ENCODE measurements around the gene RRM2.
"Not testable (repeated sequence)": the region's sequence is repeated elsewhere in the genome, so short reads cannot be mapped to it uniquely, and the experiment has no call there.

RRM2 gene

GRCh38 chr2:10135296-10136089 is 13.0 kb downstream of the RRM2 start:
- DNase-seq, result no peak

GRCh38 chr2:10136101-10136934 is 13.8 kb downstream of the RRM2 start:
- no peak for DNase-seq

GRCh38 chr2:10137053-10137843 is 14.7 kb downstream of the RRM2 start:
- no peak for DNase-seq

- DNase-seq, result no peak
These were observed 17.0 kb downstream of the RRM2 start for GRCh38 chr2:10139536-10139935.

- no peak for DNase-seq
These were observed 18.5 kb downstream of the RRM2 start for GRCh38 chr2:10140841-10141610.

- no peak for DNase-seq
These were observed 19.4 kb downstream of the RRM2 start for GRCh38 chr2:10141736-10142639.

- DNase-seq, result no peak
These were observed 20.1 kb downstream of the RRM2 start for GRCh38 chr2:10142640-10142965.

GRCh38 chr2:10144771-10145518 is 22.4 kb downstream of the RRM2 start:
- no peak for DNase-seq

GRCh38 chr2:10145519-10146357 is 23.2 kb downstream of the RRM2 start:
- DNase-seq, result no peak

- DNase-seq, result no peak
These were observed 23.9 kb downstream of the RRM2 start for GRCh38 chr2:10146366-10147005.

GRCh38 chr2:10147050-10147660 is 24.6 kb downstream of the RRM2 start:
- DNase-seq, result not testable (repeated sequence)

- DNase-seq, result no peak
These were observed 25.7 kb downstream of the RRM2 start for GRCh38 chr2:10148268-10148667.

GRCh38 chr2:10149635-10150034 is 27.1 kb downstream of the RRM2 start:
- DNase-seq, result no peak

- no peak for DNase-seq
These were observed 27.9 kb downstream of the RRM2 start for GRCh38 chr2:10150436-10150835.

- DNase-seq, result no peak
These were observed 28.9 kb downstream of the RRM2 start for GRCh38 chr2:10151462-10151861.

GRCh38 chr2:10157293-10157692 is 34.8 kb downstream of the RRM2 start:
- no peak for DNase-seq

GRCh38 chr2:10158681-10159080 is 36.1 kb downstream of the RRM2 start:
- no peak for DNase-seq

GRCh38 chr2:10159086-10159485 is 36.5 kb downstream of the RRM2 start:
- DNase-seq, result no peak
